ENCODE data around the gene TEX12.

- TF ChIP-seq CTCF (IDR thresholded peaks at IDR 0.05) (no peak), POLR2A (IDR thresholded peaks at IDR 0.05) (no peak), EP300 (IDR thresholded peaks at IDR 0.05) (no peak)
Measured at GRCh38 chr11:112186304-112186703, 19.1 kb downstream of the TEX12 start.
